OCI-LY7 (cell line): ENCODE data around the gene HEPACAM.

Experiments
- EZH2phosphoT487 ChIP-seq: fragments of 200-600 bp; sonication (generic); IDR thresholded peaks from 2 replicates; pipeline ENCODE4 v1.6.1; 2018; ENCODE audit warnings: low read depth, borderline replicate concordance, mild to moderate bottlenecking, mixed run types, antibody characterized with exemption, low read length, moderate library complexity, mixed read lengths
- TF ChIP-seq, protein P1 (sequence below): fragments of 200-600 bp; sonication (generic); conservative IDR thresholded peaks from 2 replicates; pipeline ENCODE4 v1.5.1; 2014; ENCODE audit warnings: mild to moderate bottlenecking, antibody characterized with exemption, low read length, moderate library complexity, mixed read lengths

DNA sequence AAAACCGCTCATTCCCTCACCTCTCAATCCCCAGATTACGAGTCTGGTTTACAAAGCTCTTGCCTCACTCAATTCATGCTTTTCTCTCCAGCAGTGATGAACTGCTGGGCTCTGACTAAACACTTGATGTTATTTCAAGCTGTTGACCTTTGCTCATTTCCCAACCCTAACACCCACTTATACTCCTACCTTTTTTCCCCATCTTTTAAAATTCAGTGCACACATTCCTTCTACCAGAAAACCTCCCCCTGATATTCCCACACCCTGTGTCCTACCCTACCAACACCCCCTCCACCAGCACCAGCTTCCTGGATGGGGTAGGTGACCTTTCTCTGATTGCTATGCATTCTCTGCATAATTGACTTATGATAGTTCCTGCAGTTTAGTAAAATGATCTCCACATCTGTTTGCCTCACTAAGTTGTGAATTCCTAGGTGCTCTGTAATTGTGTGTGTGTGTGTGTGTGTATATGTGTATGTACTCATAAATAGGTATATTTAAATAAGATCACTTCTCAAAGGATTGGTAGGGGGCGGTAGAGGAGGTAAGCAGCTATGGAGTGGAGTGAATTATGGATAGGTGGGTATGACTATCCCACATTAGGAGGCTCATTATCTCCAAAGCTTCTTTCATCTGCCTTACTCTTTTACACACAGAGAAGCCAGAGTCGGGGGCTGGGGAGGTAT, 842 bp downstream of the HEPACAM start:
- TF ChIP-seq, protein P1, sequence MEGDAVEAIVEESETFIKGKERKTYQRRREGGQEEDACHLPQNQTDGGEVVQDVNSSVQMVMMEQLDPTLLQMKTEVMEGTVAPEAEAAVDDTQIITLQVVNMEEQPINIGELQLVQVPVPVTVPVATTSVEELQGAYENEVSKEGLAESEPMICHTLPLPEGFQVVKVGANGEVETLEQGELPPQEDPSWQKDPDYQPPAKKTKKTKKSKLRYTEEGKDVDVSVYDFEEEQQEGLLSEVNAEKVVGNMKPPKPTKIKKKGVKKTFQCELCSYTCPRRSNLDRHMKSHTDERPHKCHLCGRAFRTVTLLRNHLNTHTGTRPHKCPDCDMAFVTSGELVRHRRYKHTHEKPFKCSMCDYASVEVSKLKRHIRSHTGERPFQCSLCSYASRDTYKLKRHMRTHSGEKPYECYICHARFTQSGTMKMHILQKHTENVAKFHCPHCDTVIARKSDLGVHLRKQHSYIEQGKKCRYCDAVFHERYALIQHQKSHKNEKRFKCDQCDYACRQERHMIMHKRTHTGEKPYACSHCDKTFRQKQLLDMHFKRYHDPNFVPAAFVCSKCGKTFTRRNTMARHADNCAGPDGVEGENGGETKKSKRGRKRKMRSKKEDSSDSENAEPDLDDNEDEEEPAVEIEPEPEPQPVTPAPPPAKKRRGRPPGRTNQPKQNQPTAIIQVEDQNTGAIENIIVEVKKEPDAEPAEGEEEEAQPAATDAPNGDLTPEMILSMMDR: peak; percentile 37
- TF ChIP-seq EZH2phosphoT487: no peak
